CD4-positive, alpha-beta T cell treated with Interferon alpha-2 for 1 hour (primary cell): ENCODE measurements around the gene IL20RA.

ENCODE experiments used
- DNase-seq, 2 donors: peaks; one replicate each; pipeline ENCODE4 v3.0.0-alpha.2; 2020 to 2022

Gene IL20RA

GRCh38 chr6:137043710-137044365 is 927 bp downstream of the IL20RA start:
- DNase-seq, result peak in 1 of 2 donors; percentile 13

GRCh38 chr6:137040393-137040792 is 4.4 kb downstream of the IL20RA start:
- DNase-seq, result no peak

- DNase-seq, result no peak
Observed at GRCh38 chr6:137039010-137039409, 5.8 kb downstream of the IL20RA start.

GRCh38 chr6:137036566-137037300 is 8.0 kb downstream of the IL20RA start:
- no peak for DNase-seq

- DNase-seq, result peak; percentile 45 to 75
Observed at GRCh38 chr6:137033828-137034227, 10.9 kb downstream of the IL20RA start.

GRCh38 chr6:137031122-137031521 is 13.6 kb downstream of the IL20RA start:
- no peak for DNase-seq

GRCh38 chr6:137028912-137029311 is 15.9 kb downstream of the IL20RA start:
- no peak for DNase-seq

- DNase-seq, result no peak
Observed at GRCh38 chr6:137025786-137026730, 18.7 kb downstream of the IL20RA start.

- no peak for DNase-seq
Observed at GRCh38 chr6:137024237-137024990, 20.4 kb downstream of the IL20RA start.

GRCh38 chr6:137020776-137021175 is 24.0 kb downstream of the IL20RA start:
- no peak for DNase-seq

- DNase-seq, result no peak
Observed at GRCh38 chr6:137019476-137020272, 25.1 kb downstream of the IL20RA start.

GRCh38 chr6:137017081-137017480 is 27.7 kb downstream of the IL20RA start:
- DNase-seq, result no peak

- DNase-seq, result no peak
Observed at GRCh38 chr6:137016356-137016755, 28.4 kb downstream of the IL20RA start.

GRCh38 chr6:137015943-137016342 is 28.8 kb downstream of the IL20RA start:
- DNase-seq, result no peak

- DNase-seq, result no peak
Observed at GRCh38 chr6:137013738-137014602, 30.8 kb downstream of the IL20RA start.

GRCh38 chr6:137013031-137013430 is 31.7 kb downstream of the IL20RA start:
- no peak for DNase-seq

- no peak for DNase-seq
Observed at GRCh38 chr6:137011406-137011805, 33.4 kb downstream of the IL20RA start.

- DNase-seq, result no peak
Observed at GRCh38 chr6:137010128-137010718, 34.5 kb downstream of the IL20RA start.

GRCh38 chr6:137008204-137008603 is 36.6 kb downstream of the IL20RA start:
- no peak for DNase-seq

GRCh38 chr6:137006056-137006455 is 38.7 kb downstream of the IL20RA start:
- no peak for DNase-seq
